IMR-90 (cell line): Measurements from ENCODE around the gene DUSP10. TPM values are rescaled to one million over a fixed set of nuclear protein-coding genes. Genes with fewer than 3 reads are reported as not detected.

ENCODE experiments used
- ATAC-seq: fragments of 200-7000 bp; cut with Tn5 transposase; 2 replicates; pipeline ENCODE4 v1.9.1; 2020; ENCODE audit warnings: low read depth, mild to moderate bottlenecking, moderate library complexity
- BruUV-seq: library from RNA; stranded (reverse); fragments of 400-500 nt; replicated peaks from 2 replicates; lab custom pipeline; 2021; lab: Mats Ljungman, UMichigan
- CTCF ChIA-PET: fragments of 300-600 bp; formaldehyde crosslinking; extraction: SDS; loops from one replicate; lab custom pipeline; 2021; ENCODE audit warnings: antibody characterized with exemption; lab: Yijun Ruan, JAX
- POLR2A ChIA-PET: fragments of 300-600 bp; sonication (Branson Sonifier 250); formaldehyde crosslinking; loops from one replicate; lab custom pipeline; 2022; ENCODE audit warnings: antibody characterized with exemption; ENCODE audit not compliant: unreplicated experiment; lab: Charles Lee
- DNase-seq: peaks from one replicate; pipeline ENCODE4 v3.0.0; 2013
- H2AFZ ChIP-seq: replicated peaks from 2 replicates; pipeline ENCODE3; 2013; ENCODE audit warnings: low read length, mild to moderate bottlenecking; ENCODE audit not compliant: poor library complexity
- H2AK5ac ChIP-seq: 2 replicates; pipeline ENCODE4 v1.6.1; 2013; ENCODE audit warnings: low read depth, low read length, inconsistent platforms
- H2AK9ac ChIP-seq: replicated peaks from 2 replicates; pipeline ENCODE3; 2013; ENCODE audit warnings: mild to moderate bottlenecking, low read depth, low read length, moderate library complexity; ENCODE audit not compliant: poor library complexity
- H2BK120ac ChIP-seq: 2 replicates; pipeline ENCODE4 v1.6.1; 2013; ENCODE audit warnings: low read depth, low read length, inconsistent platforms
- H2BK15ac ChIP-seq: 3 replicates; pipeline ENCODE4 v1.6.1; 2013; ENCODE audit warnings: low read depth, low read length, inconsistent platforms
- H2BK20ac ChIP-seq: 2 replicates; pipeline ENCODE4 v1.6.1; 2013; ENCODE audit warnings: low read depth, mild to moderate bottlenecking, inconsistent platforms, low read length, moderate library complexity
- H2BK5ac ChIP-seq: 2 replicates; pipeline ENCODE4 v1.6.1; 2013; ENCODE audit warnings: mild to moderate bottlenecking, low read depth, low read length, inconsistent platforms; ENCODE audit not compliant: poor library complexity, severe bottlenecking
- H3K14ac ChIP-seq: replicated peaks from 2 replicates; pipeline ENCODE4 v1.6.1; 2013; ENCODE audit warnings: low read depth, low read length, inconsistent platforms
- H3K18ac ChIP-seq: 2 replicates; pipeline ENCODE4 v1.6.1; 2013; ENCODE audit warnings: low read depth, low read length, control low read depth
- H3K23ac ChIP-seq: 2 replicates; pipeline ENCODE4 v1.6.1; 2013; ENCODE audit warnings: low read depth, low read length, inconsistent platforms
- H3K27ac ChIP-seq: 2 replicates; pipeline ENCODE4 v1.5.1; 2013; ENCODE audit warnings: mild to moderate bottlenecking, control low read depth, low read length; ENCODE audit not compliant: insufficient read depth
- H3K27me3 ChIP-seq: 2 replicates; pipeline ENCODE4 v1.6.1; 2013; ENCODE audit warnings: low read length; ENCODE audit not compliant: control insufficient read depth, insufficient read depth
- H3K36me3 ChIP-seq: 2 replicates; pipeline ENCODE4 v1.6.1; 2013; ENCODE audit warnings: low read length, mixed read lengths; ENCODE audit not compliant: control insufficient read depth, insufficient read depth
- H3K4ac ChIP-seq: 2 replicates; pipeline ENCODE4 v1.6.1; 2013; ENCODE audit warnings: low read depth, low read length, inconsistent platforms
- H3K4me1 ChIP-seq: 2 replicates; pipeline ENCODE4 v1.6.1; 2013; ENCODE audit warnings: low read length, mixed read lengths; ENCODE audit not compliant: control insufficient read depth, insufficient read depth
- H3K4me2 ChIP-seq: 2 replicates; pipeline ENCODE4 v1.6.1; 2013; ENCODE audit warnings: low read depth, mild to moderate bottlenecking, control low read depth, low read length, moderate library complexity
- H3K4me3 ChIP-seq: 2 replicates; pipeline ENCODE4 v1.5.1; 2013; ENCODE audit warnings: low read depth, mild to moderate bottlenecking, control low read depth, low read length, moderate library complexity; ENCODE audit not compliant: insufficient read depth
- H3K56ac ChIP-seq: 2 replicates; pipeline ENCODE4 v1.6.1; 2013; ENCODE audit warnings: low read length, inconsistent platforms; ENCODE audit not compliant: insufficient read depth; ENCODE audit errors: extremely low read depth
- H3K79me1 ChIP-seq, 2 experiments: 2 replicates each; pipeline ENCODE4 v1.6.1; 2013; ENCODE audit warnings: low read length in 2 of 2, inconsistent platforms in 1 of 2, low read depth in 1 of 2
- H3K9ac ChIP-seq: 2 replicates; pipeline ENCODE4 v1.6.1; 2013; ENCODE audit warnings: low read depth, low read length, control low read depth
- H3K9me1 ChIP-seq: 2 replicates; pipeline ENCODE4 v1.6.1; 2013; ENCODE audit warnings: low read length, inconsistent platforms; ENCODE audit not compliant: insufficient read depth
- H3K9me3 ChIP-seq: 2 replicates; pipeline ENCODE4 v1.6.1; 2013; ENCODE audit warnings: low read length; ENCODE audit not compliant: control insufficient read depth, insufficient read depth
- H4K20me1 ChIP-seq: 2 replicates; pipeline ENCODE4 v1.6.1; 2013; ENCODE audit warnings: low read length, inconsistent platforms; ENCODE audit not compliant: insufficient read depth
- H4K5ac ChIP-seq: 2 replicates; pipeline ENCODE4 v1.6.1; 2013; ENCODE audit warnings: mild to moderate bottlenecking, low read depth, low read length, control low read depth
- H4K8ac ChIP-seq, 2 experiments: 2 replicates each; pipeline ENCODE4 v1.6.1; 2013; ENCODE audit warnings: low read depth in 2 of 2, low read length in 2 of 2, control low read depth in 1 of 2, inconsistent platforms in 1 of 2
- H4K91ac ChIP-seq: 2 replicates; pipeline ENCODE4 v1.6.1; 2013; ENCODE audit warnings: low read depth, low read length, inconsistent platforms; ENCODE audit not compliant: insufficient read depth
- BHLHE40 ChIP-seq: fragments of 150-350 bp; IDR thresholded peaks from 2 replicates; pipeline ENCODE4 v1.6.1; 2016; ENCODE audit warnings: mild to moderate bottlenecking, low read depth, low read length
- CEBPB ChIP-seq: IDR thresholded peaks from 2 replicates; pipeline ENCODE4 v1.6.1; 2012; ENCODE audit warnings: low read depth, low read length, improper control_type of control experiment
- CHD1 ChIP-seq: IDR thresholded peaks from 2 replicates; pipeline ENCODE4 v1.6.1; 2012; ENCODE audit warnings: low read depth, low read length, improper control_type of control experiment
- FOS ChIP-seq: fragments of 150-350 bp; IDR thresholded peaks from 2 replicates; pipeline ENCODE4 v1.6.1; 2016; ENCODE audit warnings: low read depth, low read length
- MAFK ChIP-seq: IDR thresholded peaks from 2 replicates; pipeline ENCODE4 v1.6.1; 2012; ENCODE audit warnings: low read depth, low read length, improper control_type of control experiment
- MAZ ChIP-seq: IDR thresholded peaks from 2 replicates; pipeline ENCODE4 v1.6.1; 2012; ENCODE audit warnings: low read depth, mild to moderate bottlenecking, low read length, improper control_type of control experiment, moderate library complexity, borderline replicate concordance
- MXI1 ChIP-seq: IDR thresholded peaks from 2 replicates; pipeline ENCODE4 v1.6.1; 2012; ENCODE audit warnings: low read depth, mild to moderate bottlenecking, low read length, moderate library complexity, borderline replicate concordance
- NFE2L2 ChIP-seq: fragments of 150-350 bp; IDR thresholded peaks from 2 replicates; pipeline ENCODE4 v1.6.1; 2016; ENCODE audit warnings: low read depth, mild to moderate bottlenecking, low read length
- POLR2A ChIP-seq: IDR thresholded peaks from 2 replicates; pipeline ENCODE4 v1.6.1; 2012; ENCODE audit warnings: mild to moderate bottlenecking, low read depth, low read length
- RAD21 ChIP-seq: IDR thresholded peaks from 2 replicates; pipeline ENCODE4 v1.6.1; 2012; ENCODE audit warnings: low read length, improper control_type of control experiment
- RCOR1 ChIP-seq: IDR thresholded peaks from 2 replicates; pipeline ENCODE4 v1.6.1; 2012; ENCODE audit warnings: mild to moderate bottlenecking, low read length, improper control_type of control experiment; ENCODE audit not compliant: insufficient replicate concordance
- RFX5 ChIP-seq: IDR thresholded peaks from 2 replicates; pipeline ENCODE4 v1.8.0; 2012; ENCODE audit warnings: low read depth, mild to moderate bottlenecking, low read length, moderate library complexity
- SMC3 ChIP-seq: fragments of 150-350 bp; IDR thresholded peaks from 2 replicates; pipeline ENCODE4 v1.6.1; 2016; ENCODE audit warnings: low read depth, mild to moderate bottlenecking, antibody characterized with exemption, low read length, moderate library complexity
- dilution Hi-C: fragments of 300-500 bp; cut with HindIII; formaldehyde crosslinking; loops from one replicate; pipeline ENCODE4 v1.14.3; 2018; ENCODE audit warnings: low sequenced_read_pairs; ENCODE audit not compliant: unreplicated experiment
- in situ Hi-C: fragments of 300-500 bp; cut with MboI; formaldehyde crosslinking; loops from 3 replicates; pipeline ENCODE4 v1.14.3; 2019; ENCODE audit warnings: low sequenced_read_pairs, inconsistent platforms, mixed read lengths
- intact Hi-C: fragments of 100-400 bp; cut with micrococcal nuclease; formaldehyde crosslinking; loops from 2 replicates; pipeline ENCODE4 v1.10.0; 2022
- polyA plus RNA-seq, 3 experiments: library from polyadenylated mRNA; depleted of rRNA; stranded (reverse); fragments of >200 nt; gene quantifications; 2 replicates each; pipeline ENCODE4 v1.2.3, GENCODE V29; 2012; ENCODE audit warnings: low replicate concordance in 1 of 3
- total RNA-seq: library from RNA; depleted of rRNA; stranded (reverse); fragments of >200 nt; gene quantifications from 2 replicates; pipeline ENCODE4 v1.2.3, GENCODE V29; 2012
- TF ChIP-seq, protein P1 (sequence below): fragments of 150-350 bp; IDR thresholded peaks from 2 replicates; pipeline ENCODE4 v1.6.1; 2016; ENCODE audit warnings: low read depth, mild to moderate bottlenecking, low read length, moderate library complexity, borderline replicate concordance
- TF ChIP-seq, protein P2 (sequence below): fragments of 150-350 bp; IDR thresholded peaks from 2 replicates; pipeline ENCODE4 v1.6.1; 2017; ENCODE audit warnings: mild to moderate bottlenecking, antibody characterized with exemption, low read length, low read depth
- TF ChIP-seq, protein P3 (sequence below): conservative IDR thresholded peaks from 2 replicates; pipeline ENCODE4 v1.5.1; 2012; ENCODE audit warnings: mild to moderate bottlenecking, low read depth, low read length, improper control_type of control experiment

Gene DUSP10
- total and polyA plus RNA-seq, 2 of the 4 experiments (the other 2 are of a cell fraction) = 41.7 to 59.1 TPM

GRCh38 chr1:221669441-221669840, 72.4 kb downstream of the DUSP10 start:
- BruUV-seq = no TSS peak
- POLR2A ChIA-PET = no interaction called here

More at GRCh38 chr1:221669441-221669840, 72.4 kb downstream of the DUSP10 start:
- no peak overlapping the region for H3K56ac ChIP-seq
- ATAC-seq (peak; percentile 27; the same call in 1 of the 2 replicates), DNase-seq (peak; percentile 37)
- no peak overlapping the region for H3K27ac ChIP-seq
- H4K8ac ChIP-seq = no peak overlapping the region
- H4K5ac ChIP-seq = no peak overlapping the region
- H3K36me3 ChIP-seq = no peaks in the 10 kb centered on the region
- in situ Hi-C loops (no loop called here), dilution Hi-C loops (no loop called here), intact Hi-C loops (no loop called here)
- no peak overlapping the region for H3K9ac ChIP-seq
- H3K4me1 ChIP-seq = peaks cover 7% of the 10 kb centered on the region
- H2BK20ac ChIP-seq = no peak overlapping the region
- H3K9me3 ChIP-seq = no peaks in the 10 kb centered on the region
- no peak overlapping the region for H4K91ac ChIP-seq
- H3K9me1 ChIP-seq = no peaks in the 10 kb centered on the region
- no peaks in the 10 kb centered on the region for H4K20me1 ChIP-seq
- H3K18ac ChIP-seq = no peak overlapping the region
- H3K27me3 ChIP-seq = no peaks in the 10 kb centered on the region
- no peak overlapping the region for H2BK5ac ChIP-seq
- no peak overlapping the region for H3K4me3 ChIP-seq
- H2AK9ac ChIP-seq = no peak overlapping the region
- H2BK120ac ChIP-seq = 0 out of 2 replicates have a peak overlapping the region, but pooled peaks have one; percentile 23
- no peaks in the 10 kb centered on the region for H3K79me1 ChIP-seq
- H3K4ac ChIP-seq = no peak overlapping the region
- H2AK5ac ChIP-seq = 0 out of 2 replicates have a peak overlapping the region, but pooled peaks have one; percentile 58
- H3K4me2 ChIP-seq = no peak overlapping the region
- H3K23ac ChIP-seq = no peak overlapping the region
- H2AFZ ChIP-seq = no peak overlapping the region
- peak overlapping the region; percentile 46; the same call in 1 of the 3 replicates for H2BK15ac ChIP-seq
- peak overlapping the region; percentile 67; the same call in 1 of the 2 replicates for H3K14ac ChIP-seq
- TF ChIP-seq RAD21 = no peak
- no peak for TF ChIP-seq BHLHE40
- TF ChIP-seq POLR2A = no peak
- TF ChIP-seq, protein P1, sequence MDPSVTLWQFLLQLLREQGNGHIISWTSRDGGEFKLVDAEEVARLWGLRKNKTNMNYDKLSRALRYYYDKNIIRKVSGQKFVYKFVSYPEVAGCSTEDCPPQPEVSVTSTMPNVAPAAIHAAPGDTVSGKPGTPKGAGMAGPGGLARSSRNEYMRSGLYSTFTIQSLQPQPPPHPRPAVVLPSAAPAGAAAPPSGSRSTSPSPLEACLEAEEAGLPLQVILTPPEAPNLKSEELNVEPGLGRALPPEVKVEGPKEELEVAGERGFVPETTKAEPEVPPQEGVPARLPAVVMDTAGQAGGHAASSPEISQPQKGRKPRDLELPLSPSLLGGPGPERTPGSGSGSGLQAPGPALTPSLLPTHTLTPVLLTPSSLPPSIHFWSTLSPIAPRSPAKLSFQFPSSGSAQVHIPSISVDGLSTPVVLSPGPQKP = no peak
- TF ChIP-seq FOS = no peak
- TF ChIP-seq CHD1 = no peak
- no peak for TF ChIP-seq RFX5
- TF ChIP-seq MXI1 = no peak
- TF ChIP-seq, protein P2, sequence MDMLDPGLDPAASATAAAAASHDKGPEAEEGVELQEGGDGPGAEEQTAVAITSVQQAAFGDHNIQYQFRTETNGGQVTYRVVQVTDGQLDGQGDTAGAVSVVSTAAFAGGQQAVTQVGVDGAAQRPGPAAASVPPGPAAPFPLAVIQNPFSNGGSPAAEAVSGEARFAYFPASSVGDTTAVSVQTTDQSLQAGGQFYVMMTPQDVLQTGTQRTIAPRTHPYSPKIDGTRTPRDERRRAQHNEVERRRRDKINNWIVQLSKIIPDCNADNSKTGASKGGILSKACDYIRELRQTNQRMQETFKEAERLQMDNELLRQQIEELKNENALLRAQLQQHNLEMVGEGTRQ = no peak
- TF ChIP-seq RCOR1 = no peak
- TF ChIP-seq, protein P3, sequence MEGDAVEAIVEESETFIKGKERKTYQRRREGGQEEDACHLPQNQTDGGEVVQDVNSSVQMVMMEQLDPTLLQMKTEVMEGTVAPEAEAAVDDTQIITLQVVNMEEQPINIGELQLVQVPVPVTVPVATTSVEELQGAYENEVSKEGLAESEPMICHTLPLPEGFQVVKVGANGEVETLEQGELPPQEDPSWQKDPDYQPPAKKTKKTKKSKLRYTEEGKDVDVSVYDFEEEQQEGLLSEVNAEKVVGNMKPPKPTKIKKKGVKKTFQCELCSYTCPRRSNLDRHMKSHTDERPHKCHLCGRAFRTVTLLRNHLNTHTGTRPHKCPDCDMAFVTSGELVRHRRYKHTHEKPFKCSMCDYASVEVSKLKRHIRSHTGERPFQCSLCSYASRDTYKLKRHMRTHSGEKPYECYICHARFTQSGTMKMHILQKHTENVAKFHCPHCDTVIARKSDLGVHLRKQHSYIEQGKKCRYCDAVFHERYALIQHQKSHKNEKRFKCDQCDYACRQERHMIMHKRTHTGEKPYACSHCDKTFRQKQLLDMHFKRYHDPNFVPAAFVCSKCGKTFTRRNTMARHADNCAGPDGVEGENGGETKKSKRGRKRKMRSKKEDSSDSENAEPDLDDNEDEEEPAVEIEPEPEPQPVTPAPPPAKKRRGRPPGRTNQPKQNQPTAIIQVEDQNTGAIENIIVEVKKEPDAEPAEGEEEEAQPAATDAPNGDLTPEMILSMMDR = no peak
- TF ChIP-seq NFE2L2 = no peak
- TF ChIP-seq MAFK = no peak
- no peak for TF ChIP-seq CEBPB
- no peak for TF ChIP-seq SMC3
- TF ChIP-seq MAZ = no peak
- CTCF ChIA-PET = no interaction called here
